Measurements from ENCODE around the gene KLHL30.

- TF ChIP-seq CTCF (conservative IDR thresholded peaks at IDR 0.05; ENCODE audit: low read length) (no peak), EZH2phosphoT487 (IDR thresholded peaks at IDR 0.05; ENCODE audit: borderline replicate concordance, low read depth, low read length) (no peak)
Measured at GRCh38 chr2:238182362-238182761, 43.9 kb downstream of the KLHL30 start.
